Thymus (tissue), 11 donors: ENCODE measurements around the gene INSYN1. TPM values are rescaled to one million over a fixed set of nuclear protein-coding genes. Genes with fewer than 3 reads are reported as not detected.
"Not testable (repeated sequence)": the region's sequence is repeated elsewhere in the genome, so short reads cannot be mapped to it uniquely, and the experiment has no call there.

Source experiments
- DNase-seq, 9 donors: peaks; one replicate each; pipeline ENCODE4 v3.0.0-alpha.2; 2013; ENCODE audit warnings: low spot score in 9 of 9, low read depth in 6 of 9, missing footprints in 1 of 9
- H3K27ac ChIP-seq, 2 donors: one replicate each; pipeline ENCODE4 v1.5.1; 2013; ENCODE audit warnings: control low read depth in 1 of 2, low read depth in 1 of 2, low read length in 1 of 2, mild to moderate bottlenecking in 1 of 2, moderate library complexity in 1 of 2
- H3K27me3 ChIP-seq, 2 donors: one replicate each; pipeline ENCODE4 v1.5.1; 2013; ENCODE audit warnings: low read length in 1 of 2; ENCODE audit not compliant: control insufficient read depth in 2 of 2, insufficient read depth in 1 of 2
- H3K36me3 ChIP-seq, 2 donors: one replicate each; pipeline ENCODE4 v1.5.1; 2013; ENCODE audit warnings: low read length in 1 of 2, mild to moderate bottlenecking in 1 of 2, moderate library complexity in 1 of 2; ENCODE audit not compliant: control insufficient read depth in 2 of 2, insufficient read depth in 2 of 2
- H3K4me1 ChIP-seq, 2 donors: one replicate each; pipeline ENCODE4 v1.5.1; 2013; ENCODE audit warnings: low read length in 2 of 2; ENCODE audit not compliant: control insufficient read depth in 2 of 2, insufficient read depth in 2 of 2
- H3K4me3 ChIP-seq, 2 donors: one replicate each; pipeline ENCODE4 v1.5.1; 2013; ENCODE audit warnings: low read length in 2 of 2, control low read depth in 1 of 2, mild to moderate bottlenecking in 1 of 2
- H3K9me3 ChIP-seq, 2 donors: one replicate each; pipeline ENCODE4 v1.5.1; 2013; ENCODE audit warnings: low read length in 1 of 2, mild to moderate bottlenecking in 1 of 2; ENCODE audit not compliant: control insufficient read depth in 2 of 2, insufficient read depth in 1 of 2
- WGBS: extraction: QIAGEN DNeasy Blood & Tissue Kit; methylation state at CpG from one replicate; pipeline ENCODE4 v1.1.7; 2013; 5-methylcytosine and 5-hydroxymethylcytosine counted together
- polyA plus RNA-seq: library from polyadenylated mRNA; stranded (reverse); fragments of 200-250 nt; gene quantifications from one replicate; pipeline ENCODE4 v1.2.3, GENCODE V29; 2013
- total RNA-seq: library from RNA; stranded (reverse); fragments of 120-200 nt; gene quantifications from one replicate; pipeline ENCODE4 v1.2.4, GENCODE V29; 2013
- donor health status: healthy.

Gene INSYN1
- total and polyA plus RNA-seq, 2 donors = 0.61 to 1.1 TPM

DNA sequence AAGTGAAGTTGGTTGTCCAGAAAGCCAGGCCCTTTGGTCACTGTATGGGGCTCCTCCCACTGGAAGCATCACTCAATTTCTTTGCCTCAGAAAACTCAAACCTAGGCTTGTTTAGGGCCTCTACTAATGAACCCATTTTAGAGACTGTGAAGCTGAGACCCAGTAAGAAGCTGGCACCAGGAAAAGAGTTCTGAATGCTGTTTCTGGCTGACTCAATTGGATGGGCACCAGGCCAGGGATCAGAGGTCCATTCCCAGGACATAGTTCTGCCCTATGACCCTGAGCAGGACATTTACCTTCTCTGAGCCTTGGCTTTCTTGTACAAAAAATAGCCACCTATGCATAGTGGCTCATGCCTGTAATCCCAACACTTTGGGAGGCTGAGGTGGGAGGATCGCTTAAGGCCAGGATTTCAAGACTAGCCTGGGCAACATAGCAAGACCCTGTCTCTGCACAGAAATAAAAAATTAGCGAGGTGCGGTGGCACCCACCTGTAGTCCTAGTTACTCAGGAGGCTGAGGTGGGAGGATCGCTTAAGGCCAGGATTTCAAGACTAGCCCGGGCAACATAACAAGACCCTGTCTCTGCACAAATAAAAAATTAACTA lies 38.4 kb downstream of the INSYN1 start:
- H3K4me1 ChIP-seq = no peaks in the 10 kb centered on the region
- no peak overlapping the region for H3K27ac ChIP-seq
- H3K36me3 ChIP-seq = no peaks in the 10 kb centered on the region
- no peak overlapping the region for H3K4me3 ChIP-seq
- no peak for DNase-seq
- over 99% methylated on average over 5 of the region's 5 CpGs for WGBS
- H3K9me3 ChIP-seq = no peaks in the 10 kb centered on the region
- H3K27me3 ChIP-seq = no peaks in the 10 kb centered on the region

DNA sequence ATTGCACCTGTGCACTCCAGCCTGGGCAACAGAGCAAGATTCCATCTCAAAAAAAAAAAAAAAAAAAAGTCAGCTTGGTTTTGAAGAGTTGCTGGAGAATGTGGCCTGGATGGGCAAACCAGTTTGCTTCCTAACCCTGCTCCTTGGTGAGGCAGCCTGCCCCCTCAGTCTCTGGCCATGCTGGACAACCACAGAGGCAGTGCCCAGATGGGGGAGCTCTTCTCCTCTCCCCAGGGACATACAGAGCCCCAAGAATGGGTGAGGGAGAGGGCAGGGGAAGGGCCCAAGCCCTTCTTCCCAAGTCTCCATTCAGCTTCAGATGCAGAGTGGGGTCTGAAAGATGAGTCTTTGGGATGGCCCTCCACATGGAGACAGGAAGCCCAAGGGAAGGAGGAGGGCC lies 41.0 kb downstream of the INSYN1 start:
- Histone ChIP-seq H3K4me3 (no peak overlapping the region), H3K27ac (no peak overlapping the region), H3K4me1 (no peaks in the 10 kb centered on the region), H3K36me3 (no peaks in the 10 kb centered on the region), H3K27me3 (no peaks in the 10 kb centered on the region), H3K9me3 (no peaks in the 10 kb centered on the region)
- DNase-seq = no peak

DNA sequence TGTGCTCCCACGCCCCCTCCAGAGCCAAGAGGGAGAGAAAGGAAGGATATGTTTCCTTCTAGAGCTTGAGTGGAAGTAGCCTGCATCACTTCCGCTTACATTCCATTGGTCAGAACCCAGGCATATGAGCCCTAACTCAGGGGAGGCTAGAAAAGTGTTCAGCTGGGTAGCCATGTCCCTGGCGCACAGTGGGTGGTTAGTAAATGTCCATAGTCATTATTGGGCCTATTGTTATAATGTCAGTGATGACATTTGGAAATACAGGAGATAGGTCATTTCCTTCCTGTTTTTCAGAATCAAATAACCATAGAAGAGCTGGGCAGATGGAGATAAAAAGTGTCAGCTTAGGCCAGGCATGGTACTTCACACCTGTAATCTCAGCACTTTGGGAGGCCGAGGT lies 41.6 kb downstream of the INSYN1 start:
- Histone ChIP-seq H3K4me3 (no peak overlapping the region), H3K27me3 (no peaks in the 10 kb centered on the region), H3K4me1 (no peaks in the 10 kb centered on the region), H3K9me3 (no peaks in the 10 kb centered on the region), H3K36me3 (no peaks in the 10 kb centered on the region), H3K27ac (no peak overlapping the region)
- DNase-seq = no peak
- 79% methylated on average over 4 of the region's 4 CpGs for WGBS

GRCh38 chr15:73710321-73710720 lies 42.8 kb downstream of the INSYN1 start:
- no peaks in the 10 kb centered on the region for H3K36me3 ChIP-seq
- no peak for DNase-seq
- WGBS = 87% methylated on average over 5 of the region's 5 CpGs
- H3K4me1 ChIP-seq = no peaks in the 10 kb centered on the region
- no peaks in the 10 kb centered on the region for H3K9me3 ChIP-seq
- H3K27me3 ChIP-seq = no peaks in the 10 kb centered on the region
- no peak overlapping the region for H3K4me3 ChIP-seq
- no peak overlapping the region for H3K27ac ChIP-seq

DNA sequence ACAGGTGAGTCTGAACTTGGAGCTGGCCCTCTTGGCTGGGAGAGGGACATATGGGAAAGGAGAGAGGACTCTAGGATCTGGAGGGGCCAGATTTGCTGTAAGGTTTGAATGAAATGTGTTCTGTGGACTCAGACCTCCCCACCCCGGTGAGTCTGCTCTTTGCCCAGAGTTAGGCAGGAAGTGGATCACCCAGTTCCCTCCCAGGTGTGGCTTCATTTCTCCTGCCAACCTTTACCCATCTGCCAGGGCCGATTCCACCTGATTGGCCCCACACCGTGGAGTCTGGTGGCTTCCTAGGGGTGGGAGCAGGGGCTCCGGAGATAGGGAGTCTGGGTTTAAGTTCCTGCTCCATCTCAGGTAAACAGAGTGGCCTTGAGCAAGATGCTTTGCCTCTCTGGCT lies 43.5 kb downstream of the INSYN1 start:
- Histone ChIP-seq H3K4me3 (no peak overlapping the region), H3K36me3 (no peaks in the 10 kb centered on the region), H3K27ac (no peak overlapping the region), H3K9me3 (no peaks in the 10 kb centered on the region), H3K27me3 (no peaks in the 10 kb centered on the region), H3K4me1 (no peaks in the 10 kb centered on the region)
- 79% methylated on average over 4 of the region's 4 CpGs for WGBS
- no peak for DNase-seq

DNA sequence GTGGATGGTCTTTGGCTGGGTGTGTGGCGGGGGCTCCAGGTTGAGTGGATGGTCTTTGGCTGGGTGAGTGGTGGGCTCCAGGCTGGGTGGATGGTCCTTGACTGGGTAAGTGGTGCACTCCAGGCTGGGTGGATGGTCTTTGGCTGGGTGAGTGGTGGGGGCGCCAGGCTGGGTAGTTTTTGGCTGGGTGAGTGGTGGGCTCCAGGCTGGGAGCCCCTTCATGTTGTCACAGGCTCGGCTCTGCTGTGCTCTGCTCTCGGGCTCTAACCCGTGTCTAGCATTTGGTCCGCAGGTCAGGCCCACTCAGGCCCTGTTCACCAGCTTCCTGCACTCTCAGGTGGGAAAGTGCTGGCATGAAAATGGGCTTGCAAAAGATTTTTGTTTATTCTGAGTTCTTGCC lies 43.9 kb downstream of the INSYN1 start:
- DNase-seq = no peak
- H3K9me3 ChIP-seq = no peaks in the 10 kb centered on the region
- no peak overlapping the region for H3K4me3 ChIP-seq
- no peaks in the 10 kb centered on the region for H3K27me3 ChIP-seq
- no peaks in the 10 kb centered on the region for H3K4me1 ChIP-seq
- WGBS = 95% methylated on average over 6 of the region's 6 CpGs
- no peak overlapping the region for H3K27ac ChIP-seq
- no peaks in the 10 kb centered on the region for H3K36me3 ChIP-seq

DNA sequence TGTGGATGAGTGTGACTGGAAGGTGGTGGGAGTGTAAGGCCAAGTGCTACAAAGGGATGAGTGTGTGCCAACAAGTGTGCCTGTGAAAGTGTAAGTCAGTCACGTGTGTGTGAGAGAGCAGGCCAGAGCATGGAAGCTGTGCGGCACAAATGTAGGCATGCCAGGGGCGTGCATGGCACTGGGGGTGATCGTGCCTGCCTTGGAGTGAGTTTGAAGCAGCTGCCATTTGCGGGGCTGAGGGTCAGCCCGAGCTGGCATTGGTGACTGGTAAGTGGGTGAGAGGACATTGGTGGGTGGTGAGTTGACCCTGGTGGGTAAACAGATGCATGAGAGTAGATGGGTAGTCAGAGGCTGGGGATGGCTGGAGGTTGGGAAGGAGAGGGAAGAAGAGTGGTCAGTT lies 44.5 kb downstream of the INSYN1 start:
- Histone ChIP-seq H3K4me3 (no peak overlapping the region), H3K9me3 (no peaks in the 10 kb centered on the region), H3K27ac (no peak overlapping the region), H3K27me3 (no peaks in the 10 kb centered on the region), H3K4me1 (no peaks in the 10 kb centered on the region), H3K36me3 (no peaks in the 10 kb centered on the region)
- DNase-seq = no peak
- WGBS = 96% methylated on average over 6 of the region's 6 CpGs

- no peak overlapping the region for H3K4me3 ChIP-seq
- no peaks in the 10 kb centered on the region for H3K4me1 ChIP-seq
- peak in 8 of 9 donors; percentile 20 to 73 (median 42) for DNase-seq
- 54% methylated on average over 13 of the region's 13 CpGs for WGBS
- H3K27me3 ChIP-seq = no peaks in the 10 kb centered on the region
- H3K36me3 ChIP-seq = no peaks in the 10 kb centered on the region
- H3K27ac ChIP-seq = no peak overlapping the region
- H3K9me3 ChIP-seq = no peaks in the 10 kb centered on the region
Measured at GRCh38 chr15:73704869-73705645, 48.1 kb downstream of the INSYN1 start.

DNA sequence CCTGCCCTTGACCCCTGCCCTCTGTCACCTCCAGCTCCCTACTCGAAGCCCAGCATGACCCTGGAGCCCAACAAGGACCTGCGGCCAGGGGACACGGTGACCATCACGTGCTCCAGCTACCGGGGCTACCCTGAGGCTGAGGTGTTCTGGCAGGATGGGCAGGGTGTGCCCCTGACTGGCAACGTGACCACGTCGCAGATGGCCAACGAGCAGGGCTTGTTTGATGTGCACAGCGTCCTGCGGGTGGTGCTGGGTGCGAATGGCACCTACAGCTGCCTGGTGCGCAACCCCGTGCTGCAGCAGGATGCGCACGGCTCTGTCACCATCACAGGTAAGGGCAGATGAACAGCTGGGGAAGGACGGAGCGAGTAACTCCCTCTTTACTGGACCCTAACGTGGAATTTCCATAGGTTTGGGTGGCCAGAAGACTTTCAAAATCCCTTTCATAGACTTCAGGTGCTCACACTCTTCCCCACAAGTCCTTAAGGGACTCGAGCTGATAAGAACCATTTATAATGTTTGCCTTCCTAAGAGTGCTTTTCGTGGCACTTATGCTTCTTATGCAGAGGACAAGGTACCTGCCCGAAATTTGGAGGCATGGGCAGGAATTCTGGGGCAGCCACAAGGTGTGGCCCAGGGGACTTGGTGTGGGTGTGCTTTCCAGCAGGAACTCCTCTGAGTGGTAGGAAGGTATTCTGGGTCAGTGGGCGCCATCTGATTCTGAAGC lies 48.8 kb downstream of the INSYN1 start:
- H3K36me3 ChIP-seq = not testable (repeated sequence)

More for the DNA sequence above, 48.8 kb downstream of the INSYN1 start:
- DNase-seq, H3K4me3 ChIP-seq, H3K27ac ChIP-seq, H3K9me3 ChIP-seq, H3K27me3 ChIP-seq, H3K4me1 ChIP-seq: not testable (repeated sequence)
- 87% methylated on average over 23 of the region's 23 CpGs for WGBS
